Mucosa of descending colon (tissue), 3 donors: ENCODE results near the gene CHST3. TPM values are rescaled to one million over a fixed set of nuclear protein-coding genes. Genes with fewer than 3 reads are reported as not detected.
"Not testable (repeated sequence)": the region's sequence is repeated elsewhere in the genome, so short reads cannot be mapped to it uniquely, and the experiment has no call there.

Source experiments
- ATAC-seq: fragments of 200-7000 bp; cut with Tn5 transposase; one replicate; pipeline ENCODE4 v1.9.1; 2020; ENCODE audit warnings: mild to moderate bottlenecking, moderate library complexity
- DNase-seq, 3 donors: peaks; one replicate each; pipeline ENCODE4 v3.0.0-alpha.2; 2020
- H3K36me3 ChIP-seq: fragments of 200-600 bp; one replicate; pipeline ENCODE4 v1.8.0; 2021; ENCODE audit warnings: low read depth, mild to moderate bottlenecking
- H3K4me1 ChIP-seq: fragments of 200-600 bp; one replicate; pipeline ENCODE4 v1.8.0; 2021; ENCODE audit warnings: low read depth, mild to moderate bottlenecking
- H3K4me3 ChIP-seq: fragments of 200-600 bp; one replicate; pipeline ENCODE4 v1.8.0; 2021; ENCODE audit warnings: mild to moderate bottlenecking
- H3K9me3 ChIP-seq: fragments of 200-600 bp; one replicate; pipeline ENCODE4 v1.8.0; 2021; ENCODE audit warnings: mild to moderate bottlenecking
- CTCF ChIP-seq: fragments of 200-600 bp; IDR thresholded peaks from one replicate; pipeline ENCODE4 v1.8.0; 2022; ENCODE audit warnings: antibody characterized with exemption, mild to moderate bottlenecking
- intact Hi-C, 2 donors: fragments of 100-400 bp; cut with DNase I in 1 of 2; cut with micrococcal nuclease in 1 of 2; formaldehyde crosslinking; loops; one replicate each; pipeline versions ENCODE4 v1.11.0 to v1.11.1; 2022; cut with DNase I, micrococcal nuclease
- long read RNA-seq, 2 donors: library from polyadenylated mRNA; unstranded; transcript quantifications; one replicate each; pipeline ENCODE4 v2.0.0, GENCODE V29; 2019 to 2021
- total RNA-seq, 3 donors: library from RNA; stranded (reverse); fragmentation: NEBNext Ultra II Directional in 2 of 3; extraction: Animal tissue kit (Norgen Biotek cat#: 25700) in 2 of 3; gene quantifications; one replicate each; pipeline versions ENCODE4 v1.2.1 to v1.2.4, GENCODE V29; 2021 to 2023
- donor health status: DM: no; HTN: no; CAD: no; lungs with moderate emphysema.
- donor health status: DM: no; HTN: no; CAD: no.
- donor health status: DM: no; HTN: yes; CAD: no.

Gene CHST3
- 10 to 100 TPM in 1 of 3 donors, 1 to 10 TPM in 2; 1.1 to 15.7 (median 3.1) TPM for total RNA-seq
- long read RNA-seq, donor 1, full-length matches to known transcripts, result 1 of 9 reads
- long read RNA-seq, donor 1, partial matches to known transcripts, result 8 of 9 reads
- long read RNA-seq, donor 1, other reads (novel, unspliced or antisense), result 0 of 9 reads
- long read RNA-seq, donor 2, result 0 reads

GRCh38 chr10:71964098-71964742 lies at the start of gene CHST3:
Gene CHST3 (plus strand): TSS chr10:71964395. CDS start chr10:72005843, 41,448 bp downstream.
- ATAC-seq, result peak; percentile 79
- Histone ChIP-seq H3K9me3 (no peaks in the 10 kb centered on the region), H3K36me3 (no peaks in the 10 kb centered on the region), H3K4me1 (peaks cover 4% of the 10 kb centered on the region), H3K4me3 (no peak within 1 kb of the TSS)
- intact Hi-C loops, result no loop called here
- peak; percentile 23 to 66 (median 58) for DNase-seq
- no peak for TF ChIP-seq CTCF

- no peak for ATAC-seq
- intact Hi-C loops, result no loop called here
- no peak for TF ChIP-seq CTCF
- peaks cover 5% of the 10 kb centered on the region for H3K9me3 ChIP-seq
- H3K4me3 ChIP-seq, result no peak overlapping the region
- H3K36me3 ChIP-seq, result no peaks in the 10 kb centered on the region
- DNase-seq, result no peak
- H3K4me1 ChIP-seq, result peaks cover 7% of the 10 kb centered on the region
Observed at GRCh38 chr10:71916827-71917226, 47.4 kb upstream of the CHST3 start.

GRCh38 chr10:71918992-71919391 lies 45.2 kb upstream of the CHST3 start:
- Histone ChIP-seq H3K9me3 (peaks cover 5% of the 10 kb centered on the region), H3K4me3 (no peak overlapping the region), H3K36me3 (no peaks in the 10 kb centered on the region), H3K4me1 (peaks cover 12% of the 10 kb centered on the region)
- ATAC-seq, result no peak
- TF ChIP-seq CTCF, result no peak
- DNase-seq, result no peak
- intact Hi-C loops, result no loop called here

GRCh38 chr10:71919956-71920539 lies 44.1 kb upstream of the CHST3 start:
- DNase-seq (peak; percentile 21 to 53 (median 48)), ATAC-seq (peak; percentile 51)
- H3K4me1 ChIP-seq, result peaks cover 12% of the 10 kb centered on the region
- H3K36me3 ChIP-seq, H3K4me3 ChIP-seq, intact Hi-C loops, H3K9me3 ChIP-seq: not testable (repeated sequence)

- ATAC-seq (peak; percentile 82), DNase-seq (peak; percentile 58 to 65 (median 63))
- no peaks in the 10 kb centered on the region for H3K36me3 ChIP-seq
Observed at GRCh38 chr10:71920540-71921323, 43.5 kb upstream of the CHST3 start.

More at GRCh38 chr10:71920540-71921323, 43.5 kb upstream of the CHST3 start:
- TF ChIP-seq CTCF, result no peak
- peaks cover 5% of the 10 kb centered on the region for H3K9me3 ChIP-seq
- H3K4me1 ChIP-seq, result peaks cover 12% of the 10 kb centered on the region
- intact Hi-C loops, result no loop called here
- H3K4me3 ChIP-seq, result no peak overlapping the region
